Activated naive CD8-positive, alpha-beta T cell treated with anti-CD3 and anti-CD28 coated beads for 36 hours (primary cell): ENCODE measurements around the gene CD8B2. TPM values are rescaled to one million over a fixed set of nuclear protein-coding genes. Genes with fewer than 3 reads are reported as not detected.
"Not testable (repeated sequence)": the region's sequence is repeated elsewhere in the genome, so short reads cannot be mapped to it uniquely, and the experiment has no call there.

Experiments
- DNase-seq: peaks from one replicate; pipeline ENCODE4 v3.0.0; 2021
- H3K27ac Mint-ChIP-seq: one replicate; pipeline ENCODE4 v1.8.0; 2022; ENCODE audit warnings: mild to moderate bottlenecking, moderate library complexity, mixed read lengths
- H3K27me3 Mint-ChIP-seq: one replicate; pipeline ENCODE4 v1.8.0; 2022; ENCODE audit warnings: mild to moderate bottlenecking, mixed read lengths
- H3K36me3 Mint-ChIP-seq: one replicate; pipeline ENCODE4 v1.8.0; 2021; ENCODE audit warnings: mild to moderate bottlenecking, mixed read lengths
- H3K4me1 Mint-ChIP-seq: one replicate; pipeline ENCODE4 v1.8.0; 2021; ENCODE audit warnings: mixed read lengths
- H3K4me3 Mint-ChIP-seq: one replicate; pipeline ENCODE4 v1.8.0; 2022; ENCODE audit warnings: mild to moderate bottlenecking, moderate library complexity, mixed read lengths
- H3K9me3 Mint-ChIP-seq: one replicate; pipeline ENCODE4 v1.8.0; 2022; ENCODE audit warnings: mixed read lengths
- total RNA-seq, 2 experiments: library from RNA; stranded (reverse); gene quantifications; one replicate each; pipeline ENCODE4 v1.2.3, GENCODE V29; 2021

Gene CD8B2
- total RNA-seq: 1 to 10 TPM; 4.4 to 4.6 TPM

DNA sequence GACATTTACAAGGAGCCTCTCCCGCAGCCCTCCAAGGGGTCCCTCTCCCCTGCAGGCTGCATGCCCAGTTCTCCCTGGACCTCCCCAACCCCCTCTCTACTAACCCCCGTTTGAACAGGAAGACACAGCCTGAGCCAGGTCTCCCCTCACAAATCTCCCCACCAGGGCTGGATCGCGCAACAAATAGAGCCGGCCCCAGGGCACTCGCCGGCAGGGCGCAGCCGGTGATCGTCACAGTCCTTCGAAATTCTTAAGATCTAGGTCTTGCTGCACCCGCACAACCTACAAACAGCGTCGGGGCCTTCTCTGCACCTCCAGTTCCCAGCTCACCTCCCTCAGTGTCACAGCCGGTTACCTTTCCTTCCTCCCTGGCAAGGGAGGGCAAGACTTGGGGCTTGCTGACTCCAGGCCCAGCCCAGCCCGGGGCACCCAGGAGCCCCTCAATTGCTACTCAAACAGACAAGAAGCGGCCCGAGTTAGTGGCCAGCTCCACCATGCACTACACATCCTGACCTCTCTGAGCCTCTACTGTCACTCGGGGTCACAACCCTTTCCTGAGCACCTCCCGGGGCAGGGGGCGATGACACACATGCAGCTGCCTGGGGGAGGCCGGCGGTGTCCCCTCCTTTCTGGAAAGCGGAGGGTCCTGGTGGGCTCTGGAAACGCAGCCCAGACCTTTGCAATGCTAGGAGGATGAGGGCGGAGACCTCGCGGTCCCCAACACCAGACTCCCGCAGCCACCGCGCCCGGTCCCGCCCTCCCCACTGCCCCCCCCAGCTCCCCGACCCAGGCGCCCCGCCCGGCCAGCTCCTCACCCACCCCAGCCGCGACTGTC is at the start of gene CD8B2:
TSS of gene CD8B2 (plus strand) at position 814 of the 835 bp plus-strand sequence. CDS start 63 bp downstream, outside the sequence.
- DNase-seq: peak; percentile 21
- Mint-ChIP-seq H3K27me3 (peaks cover 17% of the 10 kb centered on the region), H3K4me3 (peak within 1 kb of the TSS; percentile 18)
- H3K27ac Mint-ChIP-seq, H3K4me1 Mint-ChIP-seq, H3K9me3 Mint-ChIP-seq, H3K36me3 Mint-ChIP-seq: not testable (repeated sequence)

- H3K4me3 Mint-ChIP-seq, H3K9me3 Mint-ChIP-seq, H3K4me1 Mint-ChIP-seq, H3K36me3 Mint-ChIP-seq, H3K27ac Mint-ChIP-seq, H3K27me3 Mint-ChIP-seq: not testable (repeated sequence)
- DNase-seq: peak; percentile 8
Measured at GRCh38 chr2:106461882-106462281, 25.3 kb upstream of the CD8B2 start.

GRCh38 chr2:106467516-106467915 is 19.6 kb upstream of the CD8B2 start:
- H3K9me3 Mint-ChIP-seq, H3K36me3 Mint-ChIP-seq, H3K27me3 Mint-ChIP-seq, H3K4me1 Mint-ChIP-seq, H3K27ac Mint-ChIP-seq, H3K4me3 Mint-ChIP-seq, DNase-seq: not testable (repeated sequence)

DNA sequence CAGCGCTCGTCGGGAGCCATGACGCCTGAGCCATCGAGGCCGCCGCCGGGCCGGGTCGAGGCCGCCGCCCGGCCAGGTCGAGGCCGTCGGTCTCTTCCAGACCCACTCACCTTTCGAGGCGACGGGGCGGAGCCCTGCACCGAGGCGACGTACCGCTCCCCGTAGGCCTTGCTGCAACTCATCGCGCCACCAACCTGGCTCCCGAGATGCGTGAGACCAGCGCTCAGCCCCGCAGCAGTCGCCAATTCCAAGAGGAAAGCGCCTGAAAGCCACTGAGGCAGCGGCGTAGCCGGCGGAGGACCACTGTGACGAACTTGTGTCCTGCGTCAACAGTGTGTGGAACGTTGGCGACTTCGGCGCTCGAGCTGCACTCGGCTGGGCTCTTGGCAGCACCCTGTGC is 19.1 kb upstream of the CD8B2 start, which contains the start of gene RGPD3:
TSS of gene RGPD3 (minus strand) at position 307 of the 400 bp plus-strand sequence. CDS start at position 182, 125 bp downstream.
- not testable (repeated sequence) for H3K27me3 Mint-ChIP-seq, H3K9me3 Mint-ChIP-seq, H3K4me3 Mint-ChIP-seq, H3K4me1 Mint-ChIP-seq, H3K27ac Mint-ChIP-seq, H3K36me3 Mint-ChIP-seq, DNase-seq

- H3K9me3 Mint-ChIP-seq, H3K4me3 Mint-ChIP-seq, H3K36me3 Mint-ChIP-seq, H3K27me3 Mint-ChIP-seq, H3K27ac Mint-ChIP-seq, H3K4me1 Mint-ChIP-seq: not testable (repeated sequence)
- peak; percentile 28 for DNase-seq
Measured at GRCh38 chr2:106470658-106471057, 16.5 kb upstream of the CD8B2 start.

- H3K9me3 Mint-ChIP-seq, DNase-seq, H3K27ac Mint-ChIP-seq, H3K27me3 Mint-ChIP-seq, H3K36me3 Mint-ChIP-seq, H3K4me1 Mint-ChIP-seq, H3K4me3 Mint-ChIP-seq: not testable (repeated sequence)
Measured at GRCh38 chr2:106477647-106478046, 9.5 kb upstream of the CD8B2 start.

DNA sequence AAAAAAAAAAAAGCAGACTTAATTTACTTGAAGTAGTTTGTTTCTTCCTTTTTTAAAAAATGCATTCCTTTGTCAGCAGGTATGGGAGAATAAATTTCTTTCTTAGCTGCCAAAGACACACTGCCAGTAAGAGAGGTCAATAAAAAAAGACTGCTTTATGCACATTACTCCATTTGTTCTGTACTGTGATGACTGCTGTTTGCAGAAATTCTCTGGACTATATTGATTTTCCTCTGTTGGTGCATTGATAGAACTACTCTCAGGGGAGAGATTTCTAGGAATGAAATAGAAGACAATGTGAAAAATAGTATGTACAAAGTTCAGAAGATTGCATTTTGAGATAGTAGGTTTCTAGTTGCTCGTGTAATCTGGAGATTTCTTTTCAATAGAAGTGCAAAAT is 7.6 kb upstream of the CD8B2 start:
- H3K27me3 Mint-ChIP-seq, H3K36me3 Mint-ChIP-seq, H3K9me3 Mint-ChIP-seq, H3K4me3 Mint-ChIP-seq, DNase-seq, H3K27ac Mint-ChIP-seq, H3K4me1 Mint-ChIP-seq: not testable (repeated sequence)

DNA sequence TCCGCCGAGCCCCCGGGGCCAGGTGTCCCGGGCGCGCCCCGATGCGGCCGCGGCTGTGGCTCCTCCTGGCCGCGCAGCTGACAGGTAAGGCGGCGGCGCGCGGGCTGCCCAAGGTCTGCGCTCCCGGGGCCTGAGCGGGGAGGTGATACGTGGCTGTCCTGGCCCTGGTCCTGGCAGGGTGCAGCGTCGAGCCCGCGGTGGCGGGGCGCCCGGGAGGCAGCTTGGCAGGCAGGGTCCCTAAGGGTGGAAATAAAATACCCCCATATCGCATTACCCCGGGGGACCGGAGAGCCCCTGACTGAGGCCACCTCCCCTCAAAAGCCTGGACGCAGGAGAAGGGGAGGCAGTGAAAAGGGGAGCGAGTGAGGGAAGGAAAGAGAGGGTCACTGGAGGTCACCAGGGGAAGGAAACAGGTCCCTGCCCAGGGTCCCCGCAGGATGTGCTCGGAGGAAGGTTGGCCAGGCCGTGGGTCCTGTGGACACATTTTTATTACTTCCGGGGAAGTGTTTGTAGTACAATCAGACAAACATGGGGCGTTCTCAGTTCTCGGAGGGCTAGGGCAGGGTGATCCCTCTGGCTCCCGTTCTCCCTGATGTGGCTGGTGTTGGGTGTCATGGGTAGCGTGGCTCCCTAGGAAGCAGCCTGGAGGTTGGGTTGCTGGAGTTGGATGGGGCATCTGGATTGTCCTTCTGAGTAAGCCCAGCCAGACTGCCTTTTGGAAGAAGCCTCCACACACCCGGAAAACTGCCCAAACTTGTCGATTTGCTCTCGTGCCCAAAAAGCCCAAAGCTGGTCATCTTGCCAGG is 425 bp downstream of the CD8B2 start:
- not testable (repeated sequence) for H3K27ac Mint-ChIP-seq, H3K36me3 Mint-ChIP-seq, H3K4me3 Mint-ChIP-seq, H3K9me3 Mint-ChIP-seq, DNase-seq, H3K4me1 Mint-ChIP-seq
- H3K27me3 Mint-ChIP-seq: peaks cover 17% of the 10 kb centered on the region

- H3K9me3 Mint-ChIP-seq, DNase-seq, H3K4me3 Mint-ChIP-seq, H3K36me3 Mint-ChIP-seq, H3K4me1 Mint-ChIP-seq, H3K27ac Mint-ChIP-seq: not testable (repeated sequence)
- peaks cover 17% of the 10 kb centered on the region for H3K27me3 Mint-ChIP-seq
Measured at GRCh38 chr2:106489701-106490100, 2.5 kb downstream of the CD8B2 start.

DNA sequence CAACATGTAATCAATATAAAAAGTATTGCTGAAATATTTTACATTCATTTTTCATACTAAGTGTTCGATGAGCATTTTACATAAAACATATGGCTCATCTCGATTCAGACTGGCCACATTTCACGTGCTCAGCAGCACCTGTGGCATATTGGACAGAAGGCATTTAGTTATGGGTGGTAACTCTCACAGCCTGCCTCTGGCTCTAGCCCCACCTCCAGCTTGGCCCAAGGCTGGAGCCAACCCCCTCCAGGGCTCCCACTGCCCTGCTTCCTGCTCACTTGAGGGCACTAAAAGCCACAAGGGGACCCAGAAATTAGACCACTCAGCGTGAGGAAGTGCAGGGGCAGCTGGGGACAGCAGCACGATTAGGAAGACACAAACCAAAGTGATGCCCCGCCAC is 5.2 kb downstream of the CD8B2 start:
- DNase-seq, H3K27me3 Mint-ChIP-seq, H3K4me3 Mint-ChIP-seq, H3K4me1 Mint-ChIP-seq, H3K27ac Mint-ChIP-seq, H3K36me3 Mint-ChIP-seq, H3K9me3 Mint-ChIP-seq: not testable (repeated sequence)

DNA sequence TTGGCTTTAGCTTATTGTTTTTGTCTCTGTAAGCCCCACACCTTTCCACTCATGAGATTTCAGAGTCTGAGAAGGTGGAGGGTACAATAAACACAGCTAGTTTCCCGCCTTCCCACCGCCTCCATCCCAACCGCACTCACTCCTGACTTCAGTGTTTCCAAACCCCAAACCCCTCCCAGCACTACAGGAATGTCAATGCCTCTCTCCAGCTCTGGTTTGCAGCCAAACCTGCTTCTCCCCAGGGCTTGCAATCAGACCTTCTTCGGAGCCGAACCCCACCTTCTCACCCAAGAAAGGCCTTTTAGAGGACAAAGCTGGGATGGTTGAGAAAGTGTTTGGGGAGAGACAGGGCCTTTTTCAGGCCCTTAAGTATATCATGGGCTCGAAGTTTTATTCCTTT is 5.7 kb downstream of the CD8B2 start:
- not testable (repeated sequence) for H3K9me3 Mint-ChIP-seq, H3K4me3 Mint-ChIP-seq, H3K27ac Mint-ChIP-seq, H3K27me3 Mint-ChIP-seq, H3K4me1 Mint-ChIP-seq, H3K36me3 Mint-ChIP-seq, DNase-seq

GRCh38 chr2:106498549-106498948 is 11.4 kb downstream of the CD8B2 start:
- H3K36me3 Mint-ChIP-seq, H3K27ac Mint-ChIP-seq, H3K4me1 Mint-ChIP-seq, H3K4me3 Mint-ChIP-seq, H3K27me3 Mint-ChIP-seq, DNase-seq, H3K9me3 Mint-ChIP-seq: not testable (repeated sequence)

- DNase-seq, H3K27ac Mint-ChIP-seq, H3K4me3 Mint-ChIP-seq, H3K27me3 Mint-ChIP-seq, H3K4me1 Mint-ChIP-seq, H3K9me3 Mint-ChIP-seq, H3K36me3 Mint-ChIP-seq: not testable (repeated sequence)
Measured at GRCh38 chr2:106500350-106500749, 13.2 kb downstream of the CD8B2 start.

- H3K27ac Mint-ChIP-seq, H3K36me3 Mint-ChIP-seq, H3K27me3 Mint-ChIP-seq, H3K4me3 Mint-ChIP-seq, DNase-seq, H3K9me3 Mint-ChIP-seq: not testable (repeated sequence)
- H3K4me1 Mint-ChIP-seq: peaks cover 11% of the 10 kb centered on the region
Measured at GRCh38 chr2:106502351-106502750, 15.2 kb downstream of the CD8B2 start.

- H3K4me3 Mint-ChIP-seq, DNase-seq, H3K36me3 Mint-ChIP-seq, H3K4me1 Mint-ChIP-seq, H3K27ac Mint-ChIP-seq, H3K27me3 Mint-ChIP-seq, H3K9me3 Mint-ChIP-seq: not testable (repeated sequence)
Measured at GRCh38 chr2:106504192-106504591, 17.0 kb downstream of the CD8B2 start.

GRCh38 chr2:106504787-106505186 is 17.6 kb downstream of the CD8B2 start:
- H3K9me3 Mint-ChIP-seq, H3K36me3 Mint-ChIP-seq, DNase-seq, H3K4me3 Mint-ChIP-seq, H3K27me3 Mint-ChIP-seq, H3K4me1 Mint-ChIP-seq: not testable (repeated sequence)
- peak overlapping the region; percentile 51 for H3K27ac Mint-ChIP-seq
